H1 (cell line): Measurements from ENCODE around the gene TMEM35A. TPM values are rescaled to one million over a fixed set of nuclear protein-coding genes. Genes with fewer than 3 reads are reported as not detected.

Experiments used
- CBX5 ChIP-seq: fragments of 300-800, 300-1000 bp; sonication (generic); IDR thresholded peaks from 2 replicates; pipeline ENCODE4 v1.7.1; 2016; ENCODE audit warnings: antibody characterized with exemption, low read length, low read depth
- CTBP2 ChIP-seq: IDR thresholded peaks from 2 replicates; pipeline ENCODE4 v1.7.0; 2011; ENCODE audit warnings: borderline replicate concordance, mild to moderate bottlenecking, moderate library complexity, mixed read lengths, low read length; ENCODE audit not compliant: insufficient read depth, insufficient read length
- HDAC2 ChIP-seq, 2 experiments: fragments of 300-600 bp in 1 of 2; sonication (generic) in 1 of 2; IDR thresholded peaks; 2 replicates each; pipeline ENCODE4 v1.6.1; 2011 to 2012; ENCODE audit warnings: low read depth in 2 of 2, low read length in 2 of 2, mild to moderate bottlenecking in 2 of 2, moderate library complexity in 2 of 2, borderline replicate concordance in 1 of 2, inconsistent platforms in 1 of 2
- NRF1 ChIP-seq: IDR thresholded peaks from 2 replicates; pipeline ENCODE4 v1.6.1; 2011; ENCODE audit warnings: mild to moderate bottlenecking, low read depth, low read length, improper control_type of control experiment
- PHF8 ChIP-seq: fragments of 200-600 bp; sonication (generic); conservative IDR thresholded peaks from 2 replicates; pipeline ENCODE4 v1.7.1; 2012; ENCODE audit warnings: low read depth, mild to moderate bottlenecking, inconsistent platforms, low read length, moderate library complexity
- SAP30 ChIP-seq: fragments of 300-600 bp; sonication (generic); IDR thresholded peaks from 2 replicates; pipeline ENCODE4 v1.7.1; 2012; ENCODE audit warnings: low read length, moderate library complexity, mild to moderate bottlenecking, inconsistent platforms; ENCODE audit not compliant: insufficient read depth, insufficient replicate concordance
- TAF1 ChIP-seq: IDR thresholded peaks from 2 replicates; pipeline ENCODE4 v1.6.1; 2011; ENCODE audit warnings: mild to moderate bottlenecking, low read depth, low read length
- polyA plus RNA-seq, 7 experiments: library from polyadenylated mRNA; depleted of rRNA in 3 of 7; stranded (reverse) in 5 of 7; unstranded in 2 of 7; fragments of >200 nt in 5 of 7; fragments of 200-250 nt in 2 of 7; gene quantifications; 1 replicate in 5 of 7; 2 replicates in 1 of 7; 4 replicates in 1 of 7; pipeline versions ENCODE4 v1.2.1 to v1.2.3, GENCODE V29; 2011 to 2013; ENCODE audit warnings: missing spikeins in 2 of 7, mixed read lengths in 2 of 7
- total RNA-seq: library from RNA; stranded (reverse); fragmentation: NEBNext Ultra II Directional; extraction: Animal tissue kit (Norgen Biotek cat#: 25700); gene quantifications from 2 replicates; pipeline ENCODE4 v1.2.1, GENCODE V29; 2021

The TMEM35A gene
- total and polyA plus RNA-seq, 2 of the 8 experiments (the other 6 are each of a cell fraction or from before 2014, with no cell fraction given), result 5.5 to 5.8 TPM

DNA sequence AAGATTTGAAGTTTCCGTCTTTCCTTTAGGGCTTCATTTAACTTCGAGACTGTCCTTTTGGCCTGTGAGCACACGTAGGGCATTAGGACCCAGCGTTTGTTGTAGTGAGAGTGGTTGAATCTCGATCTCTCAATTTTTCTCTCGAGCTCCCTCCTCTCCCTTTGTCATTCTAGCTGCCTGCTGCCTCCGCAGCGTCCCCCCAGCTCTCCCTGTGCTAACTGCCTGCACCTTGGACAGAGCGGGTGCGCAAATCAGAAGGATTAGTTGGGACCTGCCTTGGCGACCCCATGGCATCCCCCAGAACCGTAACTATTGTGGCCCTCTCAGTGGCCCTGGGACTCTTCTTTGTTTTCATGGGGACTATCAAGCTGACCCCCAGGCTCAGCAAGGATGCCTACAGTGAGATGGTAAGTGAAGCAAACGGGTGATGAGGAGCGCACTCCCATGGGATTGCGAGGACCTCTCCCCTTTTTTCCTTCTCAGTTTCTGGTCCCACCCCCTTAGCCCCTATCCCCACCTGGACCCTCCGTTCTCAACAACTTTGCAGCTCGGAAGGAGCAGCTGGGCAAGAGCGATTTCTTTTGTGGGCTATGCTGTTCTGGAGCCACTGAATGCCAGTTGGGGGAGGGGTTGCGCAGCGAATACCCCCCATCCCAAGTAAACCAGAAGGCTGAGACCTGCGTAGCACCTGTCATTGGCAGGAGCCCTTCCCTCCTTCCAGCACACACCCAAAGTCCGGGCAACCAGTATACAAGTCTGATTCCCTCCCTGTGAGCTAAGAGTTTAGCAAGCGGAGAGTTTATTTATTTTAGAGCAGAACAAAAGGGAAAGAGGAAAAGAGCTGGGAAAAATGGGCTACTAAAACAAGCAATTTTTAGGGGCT is at the start of gene TMEM35A (continued):
- TF ChIP-seq PHF8, result 0 out of 2 replicates have a peak, but pooled peaks have one; percentile 44
- TF ChIP-seq HDAC2 (IDR thresholded peaks at IDR 0.05; ENCODE audit: borderline replicate concordance in 1 of 2, low read depth in 2 of 2, low read length in 2 of 2), result no peak
- no peak for TF ChIP-seq CBX5
- TF ChIP-seq TAF1, result 0 out of 2 replicates have a peak, but pooled peaks have one; percentile 47
- TF ChIP-seq CTBP2, result peak; percentile 28
- no peak for TF ChIP-seq NRF1
- no peak for TF ChIP-seq SAP30
- TF ChIP-seq, all 59 proteins: peak for 8
